HG03097 (cell line): ENCODE measurements around the gene TCF19.
"Not testable (repeated sequence)": the region's sequence is repeated elsewhere in the genome, so short reads cannot be mapped to it uniquely, and the experiment has no call there.

Experiments
- ATAC-seq: cut with Tn5 transposase; IDR thresholded peaks from one replicate; pipeline ENCODE4 v1.9.1; 2021; ENCODE audit not compliant: unreplicated experiment, low FRiP score

The TCF19 gene

GRCh38 chr6:31178143-31179041 is 20.0 kb downstream of the TCF19 start:
- ATAC-seq, result no peak

- ATAC-seq, result no peak
Observed at GRCh38 chr6:31179042-31179386, 20.6 kb downstream of the TCF19 start.

GRCh38 chr6:31179896-31180295 is 21.5 kb downstream of the TCF19 start:
- ATAC-seq, result no peak

- no peak for ATAC-seq
Observed at GRCh38 chr6:31180500-31180899, 22.1 kb downstream of the TCF19 start.

GRCh38 chr6:31183287-31183686 is 24.9 kb downstream of the TCF19 start:
- ATAC-seq, result not testable (repeated sequence)

- not testable (repeated sequence) for ATAC-seq
Observed at GRCh38 chr6:31183859-31184258, 25.5 kb downstream of the TCF19 start.

GRCh38 chr6:31185695-31186051 is 27.3 kb downstream of the TCF19 start:
- ATAC-seq, result not testable (repeated sequence)

GRCh38 chr6:31186052-31186734 is 27.8 kb downstream of the TCF19 start:
- no peak for ATAC-seq

GRCh38 chr6:31187780-31188194 is 29.4 kb downstream of the TCF19 start:
- no peak for ATAC-seq

GRCh38 chr6:31189223-31189622 is 30.8 kb downstream of the TCF19 start:
- ATAC-seq, result not testable (repeated sequence)

GRCh38 chr6:31190488-31190887 is 32.1 kb downstream of the TCF19 start:
- ATAC-seq, result no peak

GRCh38 chr6:31192431-31193105 is 34.2 kb downstream of the TCF19 start:
- ATAC-seq, result not testable (repeated sequence)

GRCh38 chr6:31193206-31193605 is 34.8 kb downstream of the TCF19 start:
- ATAC-seq, result no peak

GRCh38 chr6:31194061-31194834 is 35.9 kb downstream of the TCF19 start:
- ATAC-seq, result no peak

GRCh38 chr6:31195308-31195979 is 37.1 kb downstream of the TCF19 start:
- not testable (repeated sequence) for ATAC-seq

GRCh38 chr6:31196251-31197022 is 38.0 kb downstream of the TCF19 start:
- not testable (repeated sequence) for ATAC-seq

GRCh38 chr6:31197559-31198305 is 39.3 kb downstream of the TCF19 start:
- ATAC-seq, result peak; percentile 57

- not testable (repeated sequence) for ATAC-seq
Observed at GRCh38 chr6:31199105-31199452, 40.7 kb downstream of the TCF19 start.
